Skeletal muscle cell (primary cell): ENCODE results near the gene BACH2.

Source experiments
- DNase-seq: peaks from one replicate; pipeline ENCODE4 v3.0.0-alpha.2; 2010; ENCODE audit warnings: low read depth
- H3K4me3 ChIP-seq: 2 replicates; pipeline ENCODE4 v1.5.1; 2011; ENCODE audit warnings: low read depth, mild to moderate bottlenecking, control low read depth, low read length, moderate library complexity

BACH2 gene

GRCh38 chr6:90304308-90304707, 7.7 kb upstream of the BACH2 start:
- H3K4me3 ChIP-seq, result no peak overlapping the region
- no peak for DNase-seq

DNA sequence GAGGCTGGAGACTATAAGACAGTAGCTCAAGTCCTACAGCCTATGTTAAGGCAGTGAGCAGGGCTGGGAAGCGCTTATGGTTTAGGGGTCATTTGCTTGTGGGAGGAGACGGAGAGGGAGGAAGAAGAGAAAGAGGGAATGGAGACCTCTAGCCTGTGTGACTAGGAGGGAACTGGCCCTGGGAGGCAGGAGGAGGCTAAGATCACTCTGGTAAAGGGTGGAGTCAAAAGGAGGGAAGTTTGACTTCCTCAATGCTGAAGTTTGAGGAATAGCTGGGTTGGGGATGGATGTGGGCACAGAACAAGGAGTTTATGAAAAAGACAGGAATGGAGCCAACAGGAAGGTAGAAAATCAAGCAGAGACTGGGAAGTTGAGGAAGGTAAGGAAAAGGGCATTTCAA, 6.4 kb upstream of the BACH2 start:
- H3K4me3 ChIP-seq, result no peak overlapping the region
- no peak for DNase-seq

- DNase-seq, result no peak
- no peak overlapping the region for H3K4me3 ChIP-seq
These were observed 5.7 kb upstream of the BACH2 start for GRCh38 chr6:90302320-90302719.

GRCh38 chr6:90301816-90302215, 5.2 kb upstream of the BACH2 start:
- no peak overlapping the region for H3K4me3 ChIP-seq

GRCh38 chr6:90298459-90299053, 1.9 kb upstream of the BACH2 start:
- H3K4me3 ChIP-seq, result no peak overlapping the region
- no peak for DNase-seq

More at GRCh38 chr6:90301816-90302215, 5.2 kb upstream of the BACH2 start:
- DNase-seq, result no peak

GRCh38 chr6:90297867-90298381, 1.3 kb upstream of the BACH2 start:
- no peak overlapping the region for H3K4me3 ChIP-seq

GRCh38 chr6:90297115-90297866, 648 bp upstream of the BACH2 start:
- no peak for DNase-seq

More at GRCh38 chr6:90297867-90298381, 1.3 kb upstream of the BACH2 start:
- no peak for DNase-seq

DNA sequence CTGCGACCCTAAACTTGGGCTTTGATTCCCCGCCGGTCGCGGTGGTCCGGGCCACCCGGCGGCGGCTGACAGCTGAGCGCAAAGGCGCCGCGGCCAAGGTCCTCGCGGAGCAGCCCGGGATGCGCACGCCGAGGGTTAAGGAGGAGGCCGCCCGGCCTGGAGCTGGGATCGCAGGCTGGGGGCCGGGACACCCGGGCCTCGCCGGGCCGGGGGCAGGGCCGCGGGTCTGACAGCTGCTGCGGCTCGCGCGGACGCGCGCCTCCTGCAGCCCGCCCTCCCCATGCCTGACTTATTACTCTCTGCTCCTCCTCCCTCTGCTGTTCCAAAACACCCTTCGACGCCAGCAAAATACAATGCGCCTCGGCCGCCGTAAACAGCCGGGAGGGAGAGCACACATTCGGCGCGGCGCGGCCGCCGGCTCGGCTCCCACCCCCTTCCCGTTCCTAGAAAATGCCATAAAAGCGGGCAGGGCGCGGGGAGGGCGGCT, 746 bp downstream of the BACH2 start:
- no peak for DNase-seq
- peak overlapping the region; percentile 66 for H3K4me3 ChIP-seq

More at GRCh38 chr6:90297115-90297866, 648 bp upstream of the BACH2 start:
- H3K4me3 ChIP-seq, result peak overlapping the region; percentile 66

- H3K4me3 ChIP-seq, result peak overlapping the region; percentile 66
- no peak for DNase-seq
These were observed 1.4 kb downstream of the BACH2 start for GRCh38 chr6:90294989-90295853.

DNA sequence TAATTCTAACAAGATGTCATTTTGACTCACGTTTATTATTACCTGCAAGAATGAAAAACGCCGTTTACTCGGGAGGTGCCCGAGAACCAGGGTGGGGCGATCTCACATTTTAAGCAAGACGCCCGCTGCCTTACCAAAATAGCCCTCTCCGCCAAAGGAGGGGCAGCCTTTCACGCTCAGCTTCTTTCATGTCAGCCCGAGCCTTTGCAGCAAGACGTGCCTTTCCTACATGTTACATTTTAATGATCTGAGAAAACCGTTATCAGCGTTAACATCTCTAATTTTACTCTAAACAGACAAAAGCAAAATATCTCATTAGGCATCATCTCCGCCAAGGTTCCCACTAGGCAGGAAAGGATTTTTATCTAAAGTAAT, 2.0 kb downstream of the BACH2 start:
- peak overlapping the region; percentile 66 for H3K4me3 ChIP-seq
- no peak for DNase-seq

- H3K4me3 ChIP-seq, result no peak overlapping the region
- no peak for DNase-seq
These were observed 2.6 kb downstream of the BACH2 start for GRCh38 chr6:90294008-90294511.

GRCh38 chr6:90293319-90293953, 3.2 kb downstream of the BACH2 start:
- DNase-seq, result no peak
- H3K4me3 ChIP-seq, result no peak overlapping the region

DNA sequence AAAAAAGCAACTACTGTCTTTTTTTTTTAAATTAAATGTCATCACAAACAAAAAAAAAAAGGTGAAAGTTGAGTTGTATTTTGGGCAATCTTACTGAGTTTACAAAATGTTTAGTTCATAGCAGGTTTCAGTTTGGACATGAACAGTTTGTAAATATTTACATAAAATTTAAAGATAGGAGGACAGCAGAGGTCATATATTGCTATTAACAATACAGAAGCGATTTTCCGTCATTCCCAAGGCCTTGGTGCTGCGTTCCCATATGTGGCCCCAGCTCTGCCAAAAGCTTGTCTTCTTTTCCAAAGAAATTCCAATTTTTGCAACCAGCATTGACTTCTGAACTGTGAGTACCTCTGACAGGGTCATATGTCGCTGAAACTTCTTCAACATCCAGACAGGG, 5.1 kb downstream of the BACH2 start:
- no peak for DNase-seq
- H3K4me3 ChIP-seq, result no peak overlapping the region

DNA sequence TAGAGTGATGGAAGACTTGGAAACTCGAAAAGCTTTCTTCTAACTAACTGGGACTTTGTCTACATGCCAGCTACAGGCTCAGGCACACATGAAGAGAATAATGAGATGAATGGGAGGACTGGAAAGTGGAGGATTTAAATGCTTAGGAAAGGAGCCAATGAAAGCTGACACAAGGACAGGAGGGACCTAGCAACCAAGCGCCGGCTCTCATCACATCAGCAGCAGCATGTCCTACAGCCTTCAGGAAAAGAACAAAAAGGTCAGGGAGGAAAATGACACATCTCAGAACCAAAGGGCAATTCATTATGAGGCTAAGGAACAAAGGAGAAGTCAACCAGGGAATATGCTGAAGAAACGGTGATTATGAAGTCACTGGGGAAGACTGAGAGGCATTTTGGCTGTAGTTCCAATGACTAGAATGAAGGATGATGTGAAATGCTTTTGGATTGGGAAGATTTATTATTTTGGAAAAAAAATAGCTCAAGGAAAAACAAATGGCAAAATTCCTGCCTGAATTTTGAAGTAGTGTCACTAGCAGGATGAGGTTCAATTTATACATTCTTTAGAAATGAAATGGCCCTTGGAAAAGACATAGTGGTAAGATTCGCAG, 5.7 kb downstream of the BACH2 start:
- DNase-seq, result no peak
- H3K4me3 ChIP-seq, result no peak overlapping the region

GRCh38 chr6:90289902-90290301, 6.7 kb downstream of the BACH2 start:
- no peak for DNase-seq
- no peak overlapping the region for H3K4me3 ChIP-seq

DNA sequence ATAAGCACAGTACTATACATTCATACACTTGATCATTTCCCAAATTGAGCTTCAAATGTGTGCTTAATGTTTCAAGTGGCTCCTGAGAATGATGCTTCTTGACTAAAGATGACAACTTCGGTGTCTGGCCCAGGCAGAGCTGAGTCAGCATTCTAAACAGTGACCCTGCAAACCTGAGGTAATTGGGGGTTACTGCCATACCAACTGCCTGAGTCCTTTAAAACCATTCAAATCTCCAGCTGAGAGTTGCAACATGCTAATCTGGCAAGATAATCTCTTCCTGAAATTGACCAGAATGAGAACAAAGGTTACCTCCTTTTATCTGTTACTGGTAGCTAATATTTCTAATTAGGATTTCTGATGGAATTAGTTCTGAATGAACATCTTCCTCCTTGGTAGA, 8.2 kb downstream of the BACH2 start:
- no peak overlapping the region for H3K4me3 ChIP-seq
- no peak for DNase-seq

DNA sequence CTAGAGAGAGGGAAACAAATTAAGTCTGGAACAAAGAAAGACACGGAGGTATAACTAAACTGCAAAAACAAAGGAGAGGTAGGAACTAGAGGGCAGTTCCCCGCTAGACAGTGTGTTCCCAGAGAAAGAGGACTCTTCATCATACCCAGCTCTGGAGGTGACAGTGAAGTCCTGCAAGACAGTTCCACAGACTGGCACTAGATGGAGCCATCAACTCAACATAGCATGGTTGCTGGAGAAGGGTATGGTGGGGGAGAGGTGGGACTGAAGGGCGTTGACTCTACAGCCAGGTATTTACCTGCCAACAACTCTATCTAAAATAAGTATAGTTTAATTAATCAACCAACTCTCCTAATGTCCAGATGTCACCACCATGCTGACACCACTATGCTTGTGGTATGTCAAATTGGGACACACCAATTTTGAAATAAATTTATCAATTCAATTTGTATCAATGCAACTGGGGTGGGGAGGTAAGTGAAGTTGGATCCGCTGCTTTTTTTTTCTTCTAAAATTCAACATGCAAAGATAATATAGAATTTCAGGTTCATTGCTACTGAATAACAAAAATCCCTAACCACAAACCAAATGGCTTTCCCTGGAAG, 9.7 kb downstream of the BACH2 start:
- DNase-seq, result no peak
- no peak overlapping the region for H3K4me3 ChIP-seq

DNA sequence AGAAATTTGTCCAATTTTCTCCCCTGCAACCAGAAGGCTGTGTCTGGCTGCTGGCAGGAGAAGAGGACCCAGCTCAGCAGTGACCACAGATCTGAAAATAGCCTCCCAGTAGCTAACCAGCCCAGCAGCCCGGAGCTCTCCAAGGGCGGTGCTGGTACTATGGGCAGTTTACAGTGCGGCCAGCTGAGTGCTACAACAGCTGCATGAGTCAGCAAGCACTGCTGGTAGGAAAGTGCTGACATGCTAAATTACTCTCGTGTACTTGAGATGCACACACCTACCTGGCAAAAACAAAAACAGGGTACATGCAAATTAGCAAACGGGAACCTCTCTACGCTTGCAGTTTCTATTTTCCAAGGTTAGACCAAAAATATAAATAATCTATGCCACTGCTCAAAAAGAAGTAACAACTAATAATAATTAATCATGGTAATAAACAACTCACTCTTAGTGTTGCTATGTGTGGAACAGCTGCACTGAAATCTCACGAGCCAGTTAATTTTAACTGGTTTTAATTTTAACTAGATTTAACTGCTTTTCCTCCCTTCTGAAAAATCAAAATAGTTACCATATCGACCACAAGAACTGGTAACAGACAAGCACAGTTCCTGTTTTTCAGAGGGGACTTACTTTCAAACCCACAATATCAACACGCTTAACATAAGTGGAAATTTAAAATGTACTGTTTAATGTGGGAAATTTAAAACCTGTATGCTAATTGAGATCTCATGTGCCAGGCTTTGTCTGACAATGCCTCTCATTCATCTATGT, 10.8 kb downstream of the BACH2 start:
- no peak overlapping the region for H3K4me3 ChIP-seq
- peak; percentile 81 for DNase-seq
